ENCODE measurements around the gene MRPL51. TPM values are rescaled to one million over a fixed set of nuclear protein-coding genes. Genes with fewer than 3 reads are reported as not detected.

The MRPL51 gene
- total and polyA plus RNA-seq, 2 donors (not counting 1 experiment from before 2014, with no cell fraction given): 18.6 to 72.6 TPM

GRCh38 chr12:6462234-6462995, 30.6 kb downstream of the MRPL51 start:
- H3K36me3 ChIP-seq (replicated peaks in 1 of 2; ENCODE audit: control extremely low read depth in 1 of 2, control insufficient read depth in 1 of 2, extremely low read depth in 1 of 2, insufficient read depth in 2 of 2, low read length in 1 of 2): peaks cover 5 to 70% of the 10 kb centered on the region in 2 experiments
- H3K4me2 ChIP-seq (replicated peaks; ENCODE audit: low read depth, low read length, poor library complexity, severe bottlenecking): peak overlapping the region; percentile 71
- H3K4me1 Mint-ChIP-seq: peaks cover 86% of the 10 kb centered on the region
- ChIA-PET CTCF (interaction anchor here (0.7 to 8.9 kb wide), 9 partner anchors 8 to 104 kb away, joined by 3 to 383 read pairs (median 13); partner anchors contain the start of genes CD27, MRPL51, TAPBPL and VAMP1), POLR2A (interaction anchor here (0.6 to 4.8 kb wide), 9 partner anchors 8 to 401 kb away, joined by 4 to 72 read pairs (median 9); partner anchors contain the start of genes CD27, MRPL51, TAPBPL and VAMP1)
- H4K20me1 ChIP-seq (ENCODE audit: control insufficient read depth, insufficient read depth, low read length, poor library complexity, severe bottlenecking): peaks cover 10% of the 10 kb centered on the region
- 93% methylated on average over 13 of the region's 14 CpGs for WGBS (ENCODE audit: insufficient coverage)
- no peaks in the 10 kb centered on the region for H3K9me3 ChIP-seq (ENCODE audit: control extremely low read depth in 1 of 3, control insufficient read depth in 2 of 3, insufficient read depth in 1 of 3, low read length in 2 of 3)
- peak overlapping the region; percentile 89 to 93 for H3K27ac ChIP-seq (ENCODE audit: low read length in 2 of 2)
- no peak for TF ChIP-seq CTCF (IDR thresholded peaks at IDR 0.05)
- TF ChIP-seq EZH2 (IDR thresholded peaks at IDR 0.05; ENCODE audit: borderline replicate concordance, insufficient read depth, low read depth, low read length, poor library complexity, severe bottlenecking): no peak
- no peak overlapping the region for H3K4me3 ChIP-seq (ENCODE audit: control extremely low read depth in 1 of 5, extremely low read depth in 1 of 5, insufficient read depth in 1 of 5, low read depth in 2 of 5, low read length in 4 of 5)
- no peaks in the 10 kb centered on the region for H3K9me3 Mint-ChIP-seq (ENCODE audit: insufficient read depth)
- no peaks in the 10 kb centered on the region for H3K27me3 ChIP-seq (replicated peaks in 1 of 4; ENCODE audit: control extremely low read depth in 1 of 4, control insufficient read depth in 3 of 4, insufficient read depth in 4 of 4, low read length in 3 of 4)
- H3K27ac Mint-ChIP-seq: peak overlapping the region; percentile 98
- intact Hi-C loops (cut with micrococcal nuclease): loop anchor here (1.0 to 10.0 kb wide), 4 partner anchors 8 to 128 kb away; partner anchors contain the start of gene VAMP1
- peaks cover 60 to 89% of the 10 kb centered on the region in 2 donors for H3K4me1 ChIP-seq (ENCODE audit: control insufficient read depth in 2 of 2, insufficient read depth in 2 of 2, low read length in 2 of 2)
- peak overlapping the region; percentile 72 for H3K4me3 Mint-ChIP-seq
- peak overlapping the region; percentile 29 for H2AFZ ChIP-seq (ENCODE audit: insufficient read depth, low read depth, low read length, poor library complexity, severe bottlenecking)
- no peak for DNase-seq
- H3K79me2 ChIP-seq (ENCODE audit: control insufficient read depth, insufficient read depth, low read length): peaks cover 45% of the 10 kb centered on the region
- ATAC-seq (ENCODE audit: low read depth): no peak
- no peak overlapping the region for H3K9ac ChIP-seq (ENCODE audit: low read length)
- no peaks in the 10 kb centered on the region for H3K27me3 Mint-ChIP-seq
